CD4-positive, alpha-beta T cell (primary cell): ENCODE data around the gene STRN4. TPM values are rescaled to one million over a fixed set of nuclear protein-coding genes. Genes with fewer than 3 reads are reported as not detected.

Experiments
- ATAC-seq: fragments of 200-7000 bp; cut with Tn5 transposase; one replicate; pipeline ENCODE4 v1.10.0; 2022; ENCODE audit warnings: mild to moderate bottlenecking; ENCODE audit not compliant: poor library complexity
- CTCF ChIA-PET: fragments of 350-600 bp; sonication (Branson Sonifier 250); formaldehyde crosslinking; loops from one replicate; lab custom pipeline; 2021; ENCODE audit warnings: antibody characterized with exemption, inconsistent platforms; lab: Charles Lee
- POLR2A ChIA-PET: fragments of 350-600 bp; sonication (Branson Sonifier 250); formaldehyde crosslinking; loops from one replicate; lab custom pipeline; 2021; ENCODE audit warnings: antibody characterized with exemption, inconsistent platforms; lab: Charles Lee
- DNase-seq, 14 experiments: peaks; one replicate each; pipeline ENCODE4 v3.0.0-alpha.2; 2013 to 2020; ENCODE audit warnings: mixed read lengths in 2 of 14
- H3K27ac ChIP-seq, 2 donors: one replicate each; pipeline versions ENCODE4 v1.5.1 to v1.7.0; 2013; ENCODE audit warnings: low read length in 2 of 2, low read depth in 1 of 2, mild to moderate bottlenecking in 1 of 2
- H3K27me3 ChIP-seq, 2 experiments: 1 replicate in 1 of 2; 2 replicates in 1 of 2; pipeline versions ENCODE4 v1.6.1 to v1.7.0; 2013; ENCODE audit warnings: low read length in 2 of 2, control low read depth in 1 of 2, mild to moderate bottlenecking in 1 of 2, moderate library complexity in 1 of 2; ENCODE audit not compliant: insufficient read depth in 2 of 2, control insufficient read depth in 1 of 2
- H3K36me3 ChIP-seq: one replicate; pipeline ENCODE4 v1.6.1; 2013; ENCODE audit warnings: low read length, control low read depth; ENCODE audit not compliant: insufficient read depth
- H3K4me1 ChIP-seq: one replicate; pipeline ENCODE4 v1.6.1; 2013; ENCODE audit warnings: low read length, control low read depth; ENCODE audit not compliant: insufficient read depth
- H3K4me3 ChIP-seq: one replicate; pipeline ENCODE4 v1.5.1; 2013; ENCODE audit warnings: mild to moderate bottlenecking, low read length, moderate library complexity
- H3K9me3 ChIP-seq, 2 experiments: 1 replicate in 1 of 2; 2 replicates in 1 of 2; pipeline versions ENCODE4 v1.6.1 to v1.7.0; 2013; ENCODE audit warnings: low read length in 2 of 2, mild to moderate bottlenecking in 2 of 2, control low read depth in 1 of 2, moderate library complexity in 1 of 2; ENCODE audit not compliant: control insufficient read depth in 1 of 2, insufficient read depth in 1 of 2
- H3K27ac Mint-ChIP-seq: one replicate; pipeline ENCODE4 v1.8.0; 2020; ENCODE audit warnings: mixed read lengths
- H3K27me3 Mint-ChIP-seq: one replicate; pipeline ENCODE4 v1.8.0; 2021; ENCODE audit warnings: mixed read lengths
- H3K36me3 Mint-ChIP-seq: one replicate; pipeline ENCODE4 v1.8.0; 2021; ENCODE audit warnings: low read depth, mixed read lengths
- H3K4me1 Mint-ChIP-seq: one replicate; pipeline ENCODE4 v1.8.0; 2021; ENCODE audit warnings: low read depth, mixed read lengths
- H3K4me3 Mint-ChIP-seq: one replicate; pipeline ENCODE4 v1.8.0; 2020; ENCODE audit warnings: mild to moderate bottlenecking, mixed read lengths
- H3K9me3 Mint-ChIP-seq: one replicate; pipeline ENCODE4 v1.8.0; 2020; ENCODE audit warnings: mixed read lengths
- CTCF ChIP-seq: fragments of 200-600 bp; IDR thresholded peaks from one replicate; pipeline ENCODE4 v1.8.0; 2022; ENCODE audit warnings: antibody characterized with exemption, mild to moderate bottlenecking
- intact Hi-C, 2 experiments: fragments of 100-400 bp; cut with DNase I in 1 of 2; cut with micrococcal nuclease in 1 of 2; formaldehyde crosslinking; loops; one replicate each; pipeline versions ENCODE4 v1.15.1 to v1.9.0; 2023 to 2025; cut with DNase I, micrococcal nuclease
- total RNA-seq, 174 experiments: library from RNA in 2 of 174; stranded (reverse) in 2 of 174; gene quantifications; one replicate each; pipeline ENCODE4 v1.2.3 and lab custom pipeline; 2021 to 2026

STRN4 gene
- total RNA-seq, 2 experiments from 2014 or later = 90.0 to 94.0 TPM

- TF ChIP-seq CTCF = no peak
- Histone ChIP-seq H3K27me3 (no peaks in the 10 kb centered on the region), H3K9me3 (no peaks in the 10 kb centered on the region), H3K27ac (no peak overlapping the region), H3K36me3 (peaks cover 68% of the 10 kb centered on the region), H3K4me3 (no peak overlapping the region), H3K4me1 (peaks cover 17% of the 10 kb centered on the region)
- Mint-ChIP-seq H3K4me3 (no peak overlapping the region), H3K27me3 (no peaks in the 10 kb centered on the region), H3K4me1 (peaks cover 21% of the 10 kb centered on the region), H3K27ac (no peak overlapping the region), H3K36me3 (peaks cover 55% of the 10 kb centered on the region), H3K9me3 (no peaks in the 10 kb centered on the region)
- POLR2A ChIA-PET = no interaction called here
- intact Hi-C loops = no loop called here
- ATAC-seq = no peak
- CTCF ChIA-PET = no interaction called here
- DNase-seq = no peak
These were observed 8.5 kb downstream of the STRN4 start for GRCh38 chr19:46737761-46738171.

GRCh38 chr19:46737298-46737654 lies 9.0 kb downstream of the STRN4 start:
- no peaks in the 10 kb centered on the region for H3K27me3 ChIP-seq
- Mint-ChIP-seq H3K27ac (no peak overlapping the region), H3K9me3 (no peaks in the 10 kb centered on the region), H3K4me1 (peaks cover 19% of the 10 kb centered on the region), H3K4me3 (no peak overlapping the region), H3K27me3 (no peaks in the 10 kb centered on the region), H3K36me3 (peaks cover 56% of the 10 kb centered on the region)
- TF ChIP-seq CTCF = no peak
- no peak overlapping the region for H3K27ac ChIP-seq
- peaks cover 17% of the 10 kb centered on the region for H3K4me1 ChIP-seq
- no peak for ATAC-seq
- peaks cover 72% of the 10 kb centered on the region for H3K36me3 ChIP-seq
- intact Hi-C loops = no loop called here
- DNase-seq = no peak
- CTCF ChIA-PET = no interaction called here
- H3K9me3 ChIP-seq = no peaks in the 10 kb centered on the region
- H3K4me3 ChIP-seq = no peak overlapping the region
- POLR2A ChIA-PET = no interaction called here

DNA sequence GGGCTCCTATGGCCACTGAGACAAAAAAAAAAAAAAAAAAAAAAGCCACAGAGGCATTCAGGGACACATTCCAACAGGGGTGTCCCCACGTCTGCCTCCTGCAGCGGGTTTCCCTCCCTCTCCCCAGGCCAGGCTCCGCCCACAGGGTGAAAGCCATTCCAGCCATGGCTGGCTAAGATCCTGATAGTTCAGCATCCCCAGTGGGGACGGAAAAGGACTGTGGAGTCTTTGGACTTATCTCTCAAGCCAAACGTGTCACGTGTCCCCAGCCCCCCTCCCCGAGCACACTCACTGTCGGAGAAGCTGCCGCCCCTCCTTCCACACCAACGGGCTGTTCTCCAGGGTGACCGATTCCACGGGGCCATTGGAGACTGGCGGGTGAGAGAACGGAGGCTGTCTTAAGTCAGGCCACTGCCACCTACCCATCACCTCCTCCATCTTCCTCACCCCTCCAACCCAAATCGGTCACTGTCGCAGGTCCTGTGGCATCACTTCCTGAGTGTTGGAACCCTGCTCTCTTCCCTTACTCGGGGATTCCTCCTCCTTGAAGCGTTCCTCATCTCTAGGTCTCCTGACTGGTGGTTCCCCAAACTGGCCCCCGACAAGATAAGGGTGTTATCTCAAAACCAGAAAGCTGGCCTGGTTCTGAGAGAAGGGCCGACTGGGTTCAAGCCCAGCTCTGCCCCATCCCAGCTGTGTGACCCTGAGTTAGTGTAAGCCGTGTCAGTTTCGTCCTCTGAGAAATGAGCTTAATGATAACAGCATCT lies 9.5 kb downstream of the STRN4 start:
- H3K4me1 Mint-ChIP-seq = peaks cover 14% of the 10 kb centered on the region
- Histone ChIP-seq H3K4me1 (peaks cover 14% of the 10 kb centered on the region), H3K9me3 (no peaks in the 10 kb centered on the region), H3K27me3 (no peaks in the 10 kb centered on the region), H3K4me3 (no peak overlapping the region), H3K27ac (no peak overlapping the region), H3K36me3 (peaks cover 71% of the 10 kb centered on the region)
- no peak for TF ChIP-seq CTCF
- H3K9me3 Mint-ChIP-seq = no peaks in the 10 kb centered on the region
- H3K4me3 Mint-ChIP-seq = no peak overlapping the region
- CTCF ChIA-PET = no interaction called here
- intact Hi-C loops = no loop called here
- no peaks in the 10 kb centered on the region for H3K27me3 Mint-ChIP-seq
- DNase-seq (no peak), ATAC-seq (no peak)
- no peak overlapping the region for H3K27ac Mint-ChIP-seq
- POLR2A ChIA-PET = no interaction called here
- peaks cover 61% of the 10 kb centered on the region for H3K36me3 Mint-ChIP-seq
